ENCODE data around the gene ZNF281. TPM values are rescaled to one million over a fixed set of nuclear protein-coding genes. Genes with fewer than 3 reads are reported as not detected.
A peak's percentile ranks its signal among the peaks of the same experiment; 100 is the strongest.

Gene ZNF281
- total and polyA plus RNA-seq, 9 of the 15 experiments (the other 6 are each of a cell fraction or from before 2014, with no cell fraction given), result 9.6 to 24.9 (median 16.5) TPM

DNA sequence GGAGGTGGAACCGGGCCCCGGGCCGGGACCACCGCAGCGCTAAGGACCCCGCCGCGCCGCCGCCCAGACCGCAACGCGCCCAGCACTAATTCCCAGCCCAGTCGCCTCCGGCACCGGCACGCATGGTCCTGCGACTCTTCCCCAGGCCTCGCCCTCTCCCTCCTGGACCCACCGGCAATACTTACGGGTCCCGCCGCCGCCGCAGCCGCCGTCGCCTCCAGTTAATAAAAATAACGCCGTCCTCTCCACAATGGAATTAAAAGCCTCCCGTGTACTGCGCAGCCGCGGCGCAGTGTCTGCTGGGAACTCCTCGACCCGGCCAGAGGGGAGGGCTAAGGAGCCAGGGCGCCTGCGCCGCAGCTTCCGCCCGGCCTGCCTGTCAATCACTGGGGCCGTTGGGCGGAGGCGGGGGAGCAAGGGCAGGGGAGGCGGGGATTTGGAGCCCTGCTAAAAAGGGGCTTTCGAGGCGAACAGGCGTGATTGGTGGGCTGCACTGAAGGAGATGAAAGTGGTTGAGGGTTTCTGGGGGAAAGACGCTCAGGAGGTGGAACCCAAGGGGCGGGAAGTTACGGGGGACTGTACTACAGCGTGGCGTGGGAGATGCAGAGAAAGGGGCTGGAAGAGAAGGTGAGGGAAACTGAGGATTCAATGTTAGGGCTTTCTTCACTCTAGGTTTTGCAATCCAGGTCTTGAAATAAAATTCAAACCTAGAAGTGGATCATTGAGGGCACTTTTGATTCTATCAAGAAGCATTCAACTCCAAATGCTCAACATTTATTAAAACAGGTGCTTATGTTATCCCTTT is at the start of gene ZNF281 (continued):
- TF ChIP-seq MGA (IDR thresholded peaks at IDR 0.05) (peak; percentile 89), ZNF444 (CRISPR knock-in tag; IDR thresholded peaks at IDR 0.05) (no peak), ZNF830 (CRISPR knock-in tag; IDR thresholded peaks at IDR 0.05) (no peak), MYBL2 (IDR thresholded peaks at IDR 0.05; ENCODE audit: low read depth) (0 out of 2 replicates have a peak, but pooled peaks have one; percentile 37), MYBL2 (CRISPR knock-in tag; IDR thresholded peaks at IDR 0.05; ENCODE audit: borderline replicate concordance) (no peak), CREB1 (IDR thresholded peaks at IDR 0.05) (no peak), CREB1 (CRISPR knock-in tag; IDR thresholded peaks at IDR 0.05) (no peak; the same call in 1 of the 2 replicates), YY1 (IDR thresholded peaks at IDR 0.05; ENCODE audit: borderline replicate concordance in 1 of 3, control insufficient read depth in 1 of 3, extremely low read depth in 1 of 3, insufficient read depth in 3 of 3, insufficient read length in 1 of 3, insufficient replicate concordance in 2 of 3, low read depth in 1 of 3, low read length in 2 of 3) (peak in 1 of 3 experiments; percentile 7), SMARCB1 (IDR thresholded peaks at IDR 0.05; ENCODE audit: insufficient read length, low read depth) (no peak), SMAD3 (CRISPR knock-in tag; conservative IDR thresholded peaks at IDR 0.05) (no peak)
- TF ChIP-seq, protein P1, sequence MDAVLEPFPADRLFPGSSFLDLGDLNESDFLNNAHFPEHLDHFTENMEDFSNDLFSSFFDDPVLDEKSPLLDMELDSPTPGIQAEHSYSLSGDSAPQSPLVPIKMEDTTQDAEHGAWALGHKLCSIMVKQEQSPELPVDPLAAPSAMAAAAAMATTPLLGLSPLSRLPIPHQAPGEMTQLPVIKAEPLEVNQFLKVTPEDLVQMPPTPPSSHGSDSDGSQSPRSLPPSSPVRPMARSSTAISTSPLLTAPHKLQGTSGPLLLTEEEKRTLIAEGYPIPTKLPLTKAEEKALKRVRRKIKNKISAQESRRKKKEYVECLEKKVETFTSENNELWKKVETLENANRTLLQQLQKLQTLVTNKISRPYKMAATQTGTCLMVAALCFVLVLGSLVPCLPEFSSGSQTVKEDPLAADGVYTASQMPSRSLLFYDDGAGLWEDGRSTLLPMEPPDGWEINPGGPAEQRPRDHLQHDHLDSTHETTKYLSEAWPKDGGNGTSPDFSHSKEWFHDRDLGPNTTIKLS (IDR thresholded peaks at IDR 0.05; ENCODE audit: borderline replicate concordance, low read depth), result no peak
- TF ChIP-seq, protein P2, sequence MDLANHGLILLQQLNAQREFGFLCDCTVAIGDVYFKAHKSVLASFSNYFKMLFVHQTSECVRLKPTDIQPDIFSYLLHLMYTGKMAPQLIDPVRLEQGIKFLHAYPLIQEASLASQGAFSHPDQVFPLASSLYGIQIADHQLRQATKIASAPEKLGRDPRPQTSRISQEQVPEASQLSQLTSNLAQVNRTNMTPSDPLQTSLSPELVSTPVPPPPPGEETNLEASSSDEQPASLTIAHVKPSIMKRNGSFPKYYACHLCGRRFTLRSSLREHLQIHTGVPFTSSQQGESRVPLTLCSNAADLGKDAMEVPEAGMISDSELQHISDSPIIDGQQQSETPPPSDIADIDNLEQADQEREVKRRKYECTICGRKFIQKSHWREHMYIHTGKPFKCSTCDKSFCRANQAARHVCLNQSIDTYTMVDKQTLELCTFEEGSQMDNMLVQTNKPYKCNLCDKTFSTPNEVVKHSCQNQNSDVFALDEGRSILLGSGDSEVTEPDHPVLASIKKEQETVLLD (IDR thresholded peaks at IDR 0.05), result peak; percentile 94

Measured in K562 (cell line).